Neuronal stem cell (in vitro differentiated cells): ENCODE measurements around the gene ITGBL1.

Source experiments
- DNase-seq: peaks from one replicate; pipeline ENCODE4 v3.0.0-alpha.2; 2013; ENCODE audit warnings: low spot score
- H2AFZ ChIP-seq: one replicate; pipeline ENCODE4 v1.6.1; 2013; ENCODE audit warnings: mild to moderate bottlenecking, low read length, inconsistent platforms
- H2AK5ac ChIP-seq: 2 replicates; pipeline ENCODE4 v1.6.1; 2013; ENCODE audit warnings: low read depth, mild to moderate bottlenecking, inconsistent platforms, low read length, moderate library complexity, mixed read lengths
- H2BK120ac ChIP-seq: 2 replicates; pipeline ENCODE4 v1.6.1; 2013; ENCODE audit warnings: low read depth, mild to moderate bottlenecking, inconsistent platforms, low read length, moderate library complexity, mixed read lengths
- H2BK12ac ChIP-seq: one replicate; pipeline ENCODE4 v1.6.1; 2013; ENCODE audit warnings: low read length, inconsistent platforms
- H2BK15ac ChIP-seq: 2 replicates; pipeline ENCODE4 v1.6.1; 2013; ENCODE audit warnings: mild to moderate bottlenecking, low read length, inconsistent platforms, mixed read lengths
- H2BK5ac ChIP-seq: one replicate; pipeline ENCODE4 v1.6.1; 2013; ENCODE audit warnings: inconsistent platforms, mild to moderate bottlenecking, low read length, moderate library complexity
- H3K14ac ChIP-seq: one replicate; pipeline ENCODE4 v1.6.1; 2013; ENCODE audit warnings: low read length, inconsistent platforms
- H3K18ac ChIP-seq: 2 replicates; pipeline ENCODE4 v1.6.1; 2013; ENCODE audit warnings: low read length, inconsistent platforms
- H3K23ac ChIP-seq: 2 replicates; pipeline ENCODE4 v1.6.1; 2013; ENCODE audit warnings: low read depth, mild to moderate bottlenecking, mixed read lengths, low read length, inconsistent platforms; ENCODE audit not compliant: poor library complexity
- H3K27ac ChIP-seq: replicated peaks from 3 replicates; pipeline ENCODE4 v1.5.1; 2013; ENCODE audit warnings: low read length, inconsistent platforms
- H3K27me3 ChIP-seq, 3 experiments: 2 replicates each; pipeline ENCODE4 v1.6.1; 2013; ENCODE audit warnings: low read length in 3 of 3, mild to moderate bottlenecking in 2 of 3, inconsistent platforms in 1 of 3, low read depth in 1 of 3, mixed read lengths in 1 of 3, moderate library complexity in 1 of 3; ENCODE audit not compliant: control insufficient read depth in 3 of 3, insufficient read depth in 3 of 3
- H3K36me3 ChIP-seq, 2 donors: replicated peaks in 1 of 2; 2 replicates each; pipeline ENCODE4 v1.6.1; 2013; ENCODE audit warnings: low read length in 2 of 2; ENCODE audit not compliant: control insufficient read depth in 2 of 2, insufficient read depth in 2 of 2
- H3K4ac ChIP-seq: 2 replicates; pipeline ENCODE4 v1.6.1; 2013; ENCODE audit warnings: inconsistent platforms, mild to moderate bottlenecking, low read length, moderate library complexity
- H3K4me1 ChIP-seq, 2 donors: 1 replicate in 1 of 2; 2 replicates in 1 of 2; pipeline ENCODE4 v1.6.1; 2013; ENCODE audit warnings: low read length in 2 of 2, low read depth in 1 of 2; ENCODE audit not compliant: control insufficient read depth in 2 of 2, insufficient read depth in 1 of 2
- H3K4me2 ChIP-seq: one replicate; pipeline ENCODE4 v1.6.1; 2013; ENCODE audit warnings: mild to moderate bottlenecking, low read length, inconsistent platforms; ENCODE audit not compliant: insufficient read depth, poor library complexity, severe bottlenecking
- H3K4me3 ChIP-seq, 2 donors: 2 replicates each; pipeline ENCODE4 v1.5.1; 2013; ENCODE audit warnings: low read length in 2 of 2, mild to moderate bottlenecking in 2 of 2, inconsistent platforms in 1 of 2, moderate library complexity in 1 of 2
- H3K79me1 ChIP-seq: one replicate; pipeline ENCODE4 v1.6.1; 2013; ENCODE audit warnings: low read depth, mild to moderate bottlenecking, inconsistent platforms, low read length, moderate library complexity
- H3K9ac ChIP-seq: one replicate; pipeline ENCODE4 v1.6.1; 2013; ENCODE audit warnings: mild to moderate bottlenecking, low read depth, low read length, inconsistent platforms; ENCODE audit not compliant: poor library complexity
- H3K9me3 ChIP-seq, 2 donors: replicated peaks in 1 of 2; 2 replicates each; pipeline versions ENCODE3 to v1.6.1; 2013; ENCODE audit warnings: low read length in 2 of 2, mild to moderate bottlenecking in 2 of 2, inconsistent platforms in 1 of 2, low read depth in 1 of 2, mixed read lengths in 1 of 2, moderate library complexity in 1 of 2; ENCODE audit not compliant: control insufficient read depth in 2 of 2, insufficient read depth in 1 of 2
- H4K8ac ChIP-seq: one replicate; pipeline ENCODE4 v1.6.1; 2013; ENCODE audit warnings: low read depth, mild to moderate bottlenecking, inconsistent platforms, low read length, moderate library complexity
- H4K91ac ChIP-seq: one replicate; pipeline ENCODE4 v1.6.1; 2013; ENCODE audit warnings: low read length, low read depth, mild to moderate bottlenecking, inconsistent platforms; ENCODE audit not compliant: poor library complexity
- WGBS, 2 donors: extraction: QIAGEN DNeasy Blood & Tissue Kit; methylation state at CpG; one replicate each; pipeline ENCODE4 v1.1.7; 2013; ENCODE audit warnings: missing lambda C conversion rate in 2 of 2, mixed read lengths in 1 of 2; ENCODE audit not compliant: insufficient read length in 2 of 2, insufficient replicate concordance in 1 of 2; ENCODE audit errors: extremely low coverage in 2 of 2; 5-methylcytosine and 5-hydroxymethylcytosine counted together

ITGBL1 gene

DNA sequence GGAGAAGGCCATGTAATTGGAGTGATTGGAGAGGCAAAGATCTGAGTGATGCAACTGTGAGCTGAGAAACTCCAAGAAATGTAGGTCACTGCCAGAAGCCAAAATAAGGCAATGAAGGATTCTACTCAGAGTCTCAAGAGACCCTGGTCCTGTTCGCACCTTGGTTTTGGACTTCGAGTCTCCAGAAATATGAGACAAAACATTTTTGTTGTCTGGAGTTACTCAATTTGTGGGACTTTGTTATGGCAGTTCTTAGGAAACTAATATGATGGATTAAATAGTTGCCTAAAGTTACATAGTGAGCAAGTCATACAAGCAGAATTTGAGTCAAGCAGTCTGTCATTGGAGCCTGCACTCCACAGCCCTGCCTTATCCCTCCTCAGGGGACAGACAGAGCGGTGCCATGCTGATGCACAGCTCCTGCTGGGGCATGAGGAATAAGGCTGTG is 104.2 kb downstream of the ITGBL1 start:
- Histone ChIP-seq H3K18ac (no peak overlapping the region), H2AFZ (no peak overlapping the region), H2BK120ac (no peak overlapping the region), H2BK15ac (no peak overlapping the region), H3K27me3 (no peaks in the 10 kb centered on the region), H2BK5ac (no peak overlapping the region), H3K4me2 (no peak overlapping the region), H3K9ac (no peak overlapping the region), H2AK5ac (no peak overlapping the region), H3K4ac (no peak overlapping the region), H3K79me1 (no peaks in the 10 kb centered on the region), H2BK12ac (no peak overlapping the region), H3K9me3 (no peaks in the 10 kb centered on the region), H4K91ac (no peak overlapping the region), H3K27ac (no peak overlapping the region), H3K36me3 (no peaks in the 10 kb centered on the region), H3K4me1 (no peaks in the 10 kb centered on the region), H3K23ac (no peak overlapping the region), H4K8ac (no peak overlapping the region), H3K14ac (no peak overlapping the region), H3K4me3 (no peak overlapping the region)
- no peak for DNase-seq
- no CpG with 5 or more reads among the region's 3 CpGs for WGBS, 2 donors

- Histone ChIP-seq H3K18ac (no peak overlapping the region), H3K9ac (no peak overlapping the region), H3K4me3 (no peak overlapping the region), H3K27ac (no peak overlapping the region), H3K4me1 (no peaks in the 10 kb centered on the region), H3K4ac (no peak overlapping the region), H2BK120ac (no peak overlapping the region), H2BK5ac (no peak overlapping the region), H3K23ac (no peak overlapping the region), H3K79me1 (no peaks in the 10 kb centered on the region), H4K91ac (no peak overlapping the region), H4K8ac (no peak overlapping the region), H2BK15ac (no peak overlapping the region), H3K14ac (no peak overlapping the region), H3K27me3 (no peaks in the 10 kb centered on the region), H3K9me3 (no peaks in the 10 kb centered on the region), H3K36me3 (no peaks in the 10 kb centered on the region), H2AFZ (no peak overlapping the region), H2BK12ac (no peak overlapping the region), H3K4me2 (no peak overlapping the region), H2AK5ac (no peak overlapping the region)
- WGBS, 2 donors = no CpG with 5 or more reads among the region's 1 CpG
- no peak for DNase-seq
These were observed 112.8 kb downstream of the ITGBL1 start for GRCh38 chr13:101565317-101565716.

DNA sequence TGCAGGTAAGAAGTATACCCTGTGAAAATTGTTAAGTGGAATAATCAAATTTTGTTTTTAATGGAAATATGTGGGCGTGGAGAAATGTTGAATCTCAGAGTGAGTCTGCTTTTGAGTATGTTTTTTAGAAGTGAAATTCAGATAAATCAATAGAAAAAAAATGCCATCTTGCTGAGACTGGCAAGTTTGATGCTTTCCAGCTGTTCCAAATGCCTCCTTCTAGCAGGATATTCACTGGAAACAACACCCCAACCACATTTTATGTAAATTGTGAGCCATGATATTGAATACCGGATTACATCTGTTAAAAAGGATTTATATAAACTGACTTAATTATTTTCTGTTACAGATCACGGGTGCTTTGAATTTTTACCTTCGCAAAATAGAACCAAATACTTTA is 115.4 kb downstream of the ITGBL1 start:
- Histone ChIP-seq H3K4me3 (no peak overlapping the region), H3K4me1 (no peaks in the 10 kb centered on the region), H2AK5ac (no peak overlapping the region), H2AFZ (no peak overlapping the region), H4K8ac (no peak overlapping the region), H2BK15ac (no peak overlapping the region), H3K4ac (no peak overlapping the region), H3K27me3 (no peaks in the 10 kb centered on the region), H3K9ac (no peak overlapping the region), H3K4me2 (no peak overlapping the region), H3K27ac (no peak overlapping the region), H3K18ac (no peak overlapping the region), H3K79me1 (no peaks in the 10 kb centered on the region), H3K23ac (no peak overlapping the region), H2BK5ac (no peak overlapping the region), H2BK120ac (no peak overlapping the region), H3K36me3 (no peaks in the 10 kb centered on the region), H2BK12ac (no peak overlapping the region), H3K14ac (no peak overlapping the region), H3K9me3 (no peaks in the 10 kb centered on the region), H4K91ac (no peak overlapping the region)
- DNase-seq = no peak
- WGBS, 2 donors = 100% methylated on average over 1 of the region's 4 CpGs; no CpG with 5 or more reads in 1 of the 2 donors

DNA sequence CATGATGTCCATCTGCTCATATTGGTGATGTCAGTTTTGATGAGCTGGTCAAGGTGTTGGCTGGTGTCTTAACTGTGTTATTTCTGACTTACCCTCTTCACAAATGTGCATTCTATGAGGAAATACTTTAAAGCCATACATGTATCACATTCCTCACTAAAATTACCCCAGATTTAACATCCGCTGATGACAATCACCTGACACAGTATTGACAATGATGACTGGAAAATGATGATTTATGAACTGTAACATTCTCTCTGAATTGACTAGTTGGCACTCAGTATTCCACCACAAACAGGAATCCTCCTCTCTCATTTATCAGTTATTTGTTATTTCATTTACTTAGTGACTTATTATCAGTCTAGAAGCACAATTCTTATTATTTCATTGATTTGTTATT is 117.3 kb downstream of the ITGBL1 start:
- no peak overlapping the region for H2AFZ ChIP-seq
- H3K9me3 ChIP-seq = no peaks in the 10 kb centered on the region
- DNase-seq = no peak
- H4K91ac ChIP-seq = no peak overlapping the region
- no peak overlapping the region for H2BK120ac ChIP-seq
- H3K27me3 ChIP-seq = no peaks in the 10 kb centered on the region
- H3K36me3 ChIP-seq = no peaks in the 10 kb centered on the region
- no peak overlapping the region for H3K4me2 ChIP-seq
- H2BK12ac ChIP-seq = no peak overlapping the region
- no peak overlapping the region for H2BK5ac ChIP-seq
- no peaks in the 10 kb centered on the region for H3K4me1 ChIP-seq
- no peak overlapping the region for H3K4ac ChIP-seq
- H3K4me3 ChIP-seq = no peak overlapping the region
- WGBS, 2 donors = no CpG with 5 or more reads among the region's 1 CpG
- H4K8ac ChIP-seq = no peak overlapping the region
- H3K23ac ChIP-seq = no peak overlapping the region
- no peak overlapping the region for H2AK5ac ChIP-seq
- H3K27ac ChIP-seq = no peak overlapping the region
- H3K18ac ChIP-seq = no peak overlapping the region
- H3K14ac ChIP-seq = no peak overlapping the region
- no peaks in the 10 kb centered on the region for H3K79me1 ChIP-seq
- H3K9ac ChIP-seq = no peak overlapping the region
- H2BK15ac ChIP-seq = no peak overlapping the region
